DMS 273 (cell line): ENCODE results near the gene CSTPP1.
"Not testable (repeated sequence)": the region's sequence is repeated elsewhere in the genome, so short reads cannot be mapped to it uniquely, and the experiment has no call there.

Source experiments
- DNase-seq: peaks from one replicate; lab custom pipeline; 2025; ENCODE audit not compliant: unreplicated experiment; lab: John Stamatoyannopoulos, UW

Gene CSTPP1

GRCh38 chr11:46951864-46952263 lies 15.3 kb downstream of the CSTPP1 start:
- no peak for DNase-seq

- no peak for DNase-seq
These were observed 16.0 kb downstream of the CSTPP1 start for GRCh38 chr11:46952553-46952952.

- DNase-seq, result no peak
These were observed 16.5 kb downstream of the CSTPP1 start for GRCh38 chr11:46953093-46953492.

- DNase-seq, result no peak
These were observed 22.2 kb downstream of the CSTPP1 start for GRCh38 chr11:46958777-46959176.

- DNase-seq, result no peak
These were observed 24.5 kb downstream of the CSTPP1 start for GRCh38 chr11:46961041-46961440.

GRCh38 chr11:46961886-46962285 lies 25.3 kb downstream of the CSTPP1 start:
- DNase-seq, result not testable (repeated sequence)

- DNase-seq, result no peak
These were observed 27.3 kb downstream of the CSTPP1 start for GRCh38 chr11:46963844-46964243.

- DNase-seq, result no peak
These were observed 30.2 kb downstream of the CSTPP1 start for GRCh38 chr11:46966773-46967172.

GRCh38 chr11:46967962-46968361 lies 31.4 kb downstream of the CSTPP1 start:
- DNase-seq, result no peak

- no peak for DNase-seq
These were observed 32.8 kb downstream of the CSTPP1 start for GRCh38 chr11:46969379-46969778.

- no peak for DNase-seq
These were observed 34.5 kb downstream of the CSTPP1 start for GRCh38 chr11:46970913-46971625.

- no peak for DNase-seq
These were observed 35.8 kb downstream of the CSTPP1 start for GRCh38 chr11:46972343-46972742.

- no peak for DNase-seq
These were observed 36.3 kb downstream of the CSTPP1 start for GRCh38 chr11:46972821-46973220.

- DNase-seq, result no peak
These were observed 39.8 kb downstream of the CSTPP1 start for GRCh38 chr11:46976182-46976854.

- DNase-seq, result no peak
These were observed 40.7 kb downstream of the CSTPP1 start for GRCh38 chr11:46977038-46977813.

GRCh38 chr11:46978005-46978491 lies 41.5 kb downstream of the CSTPP1 start:
- no peak for DNase-seq

- DNase-seq, result no peak
These were observed 42.8 kb downstream of the CSTPP1 start for GRCh38 chr11:46979358-46979757.

- no peak for DNase-seq
These were observed 44.9 kb downstream of the CSTPP1 start for GRCh38 chr11:46981436-46981835.

- DNase-seq, result no peak
These were observed 46.4 kb downstream of the CSTPP1 start for GRCh38 chr11:46982797-46983452.

GRCh38 chr11:46983598-46983997 lies 47.0 kb downstream of the CSTPP1 start:
- DNase-seq, result no peak

- DNase-seq, result no peak
These were observed 48.0 kb downstream of the CSTPP1 start for GRCh38 chr11:46984548-46984947.
